MCF 10A (cell line): Measurements from ENCODE around the gene PLAAT4. TPM values are rescaled to one million over a fixed set of nuclear protein-coding genes. Genes with fewer than 3 reads are reported as not detected.

Experiments
- BruUV-seq: library from RNA; stranded (reverse); fragments of 400-500 nt; replicated peaks from 2 replicates; lab custom pipeline; 2021; lab: Mats Ljungman, UMichigan
- CTCF ChIA-PET: fragments of 300-600 bp; sonication (Branson Sonifier 250); formaldehyde crosslinking; extraction: SDS; loops from one replicate; lab custom pipeline; 2021; ENCODE audit warnings: antibody characterized with exemption, inconsistent platforms; lab: Yijun Ruan, JAX
- POLR2A ChIA-PET: fragments of 300-600, 350-650 bp; sonication (Branson Sonifier 250); formaldehyde crosslinking; extraction: SDS; loops from one replicate; lab custom pipeline; 2020; ENCODE audit warnings: antibody characterized with exemption, inconsistent platforms; lab: Yijun Ruan, JAX
- DNase-seq: peaks from one replicate; pipeline ENCODE4 v3.0.0-alpha.2; 2018; ENCODE audit not compliant: unreplicated experiment
- H3K27ac Mint-ChIP-seq: one replicate; pipeline ENCODE4 v1.8.0; 2022; ENCODE audit warnings: mild to moderate bottlenecking, low read depth, mixed read lengths; ENCODE audit not compliant: unreplicated experiment
- H3K27me3 Mint-ChIP-seq: one replicate; pipeline ENCODE4 v1.8.0; 2022; ENCODE audit warnings: mixed read lengths; ENCODE audit not compliant: insufficient read depth, unreplicated experiment
- H3K36me3 Mint-ChIP-seq: one replicate; pipeline ENCODE4 v1.8.0; 2022; ENCODE audit warnings: mild to moderate bottlenecking, moderate library complexity, mixed read lengths; ENCODE audit not compliant: insufficient read depth, unreplicated experiment
- H3K4me1 Mint-ChIP-seq: one replicate; pipeline ENCODE4 v1.8.0; 2022; ENCODE audit warnings: mixed read lengths; ENCODE audit not compliant: insufficient read depth, unreplicated experiment
- H3K4me3 Mint-ChIP-seq: one replicate; pipeline ENCODE4 v1.8.0; 2022; ENCODE audit warnings: mild to moderate bottlenecking, moderate library complexity, mixed read lengths; ENCODE audit not compliant: unreplicated experiment
- H3K9me3 Mint-ChIP-seq: one replicate; pipeline ENCODE4 v1.8.0; 2022; ENCODE audit warnings: mixed read lengths; ENCODE audit not compliant: unreplicated experiment
- CTCF ChIP-seq: fragments of 200-600 bp; IDR thresholded peaks from one replicate; pipeline ENCODE4 v1.8.0; 2022; ENCODE audit warnings: antibody characterized with exemption, mild to moderate bottlenecking; ENCODE audit not compliant: unreplicated experiment
- intact Hi-C: fragments of 100-400 bp; cut with micrococcal nuclease; formaldehyde crosslinking; loops from 2 replicates; pipeline ENCODE4 v1.14.1; 2022
- total RNA-seq: library from RNA; stranded (reverse); gene quantifications from 2 replicates; pipeline ENCODE4 v1.2.3, GENCODE V29; 2022

The PLAAT4 gene
- total RNA-seq, 1 experiment from 2014 or later, result 0.96 TPM

GRCh38 chr11:63490551-63491239 is 45.9 kb upstream of the PLAAT4 start, which contains the start of gene PLAAT5:
TSS of gene PLAAT5 (minus strand) at chr11:63491167. CDS start at chr11:63491034, 133 bp downstream.
- DNase-seq, result no peak
- Mint-ChIP-seq H3K4me3 (no peak within 1 kb of the TSS), H3K27me3 (peaks cover 11% of the 10 kb centered on the region), H3K27ac (no peak within 1 kb of the TSS), H3K4me1 (no peaks in the 10 kb centered on the region), H3K9me3 (no peaks in the 10 kb centered on the region), H3K36me3 (no peaks in the 10 kb centered on the region)
- TF ChIP-seq CTCF, result no peak
- POLR2A ChIA-PET, result no interaction called here
- intact Hi-C loops, result no loop called here
- no TSS peak for BruUV-seq
- CTCF ChIA-PET, result interaction anchor here (1.1 to 4.3 kb wide), 3 partner anchors 8 to 29 kb away, joined by 3 to 28 read pairs (median 3); no protein-coding TSS in a partner anchor

- no peaks in the 10 kb centered on the region for H3K4me1 Mint-ChIP-seq
- DNase-seq, result no peak
- CTCF ChIA-PET, result interaction anchor here (0.7 to 1.2 kb wide), 3 partner anchors 9 to 321 kb away, joined by 3 to 5 read pairs (median 3); no protein-coding TSS in a partner anchor
- peaks cover 11% of the 10 kb centered on the region for H3K27me3 Mint-ChIP-seq
- TF ChIP-seq CTCF, result no peak
- H3K36me3 Mint-ChIP-seq, result no peaks in the 10 kb centered on the region
- POLR2A ChIA-PET, result no interaction called here
- BruUV-seq, result no TSS peak
- no peak overlapping the region for H3K4me3 Mint-ChIP-seq
- intact Hi-C loops, result no loop called here
- no peaks in the 10 kb centered on the region for H3K9me3 Mint-ChIP-seq
- no peak overlapping the region for H3K27ac Mint-ChIP-seq
Measured at GRCh38 chr11:63491240-63491587, 45.4 kb upstream of the PLAAT4 start.

GRCh38 chr11:63491636-63492372 is 44.8 kb upstream of the PLAAT4 start:
- Mint-ChIP-seq H3K9me3 (no peaks in the 10 kb centered on the region), H3K27ac (no peak overlapping the region), H3K4me3 (no peak overlapping the region), H3K27me3 (peaks cover 11% of the 10 kb centered on the region), H3K4me1 (no peaks in the 10 kb centered on the region), H3K36me3 (no peaks in the 10 kb centered on the region)
- POLR2A ChIA-PET, result interaction anchor here (1.2 kb wide), 1 partner anchor 73 kb away, joined by 3 read pairs; no protein-coding TSS in a partner anchor
- CTCF ChIA-PET, result interaction anchor here (0.7 to 1.2 kb wide), 3 partner anchors 9 to 320 kb away, joined by 3 to 5 read pairs (median 3); no protein-coding TSS in a partner anchor
- no TSS peak for BruUV-seq
- TF ChIP-seq CTCF, result no peak
- DNase-seq, result no peak
- intact Hi-C loops, result no loop called here

GRCh38 chr11:63492441-63492840 is 44.2 kb upstream of the PLAAT4 start:
- H3K36me3 Mint-ChIP-seq, result no peaks in the 10 kb centered on the region
- no peaks in the 10 kb centered on the region for H3K9me3 Mint-ChIP-seq
- H3K27ac Mint-ChIP-seq, result no peak overlapping the region
- peaks cover 11% of the 10 kb centered on the region for H3K27me3 Mint-ChIP-seq
- no peak for DNase-seq
- ChIA-PET CTCF (interaction anchor here (1.2 kb wide), 1 partner anchor 13 kb away, joined by 5 read pairs; no protein-coding TSS in a partner anchor), POLR2A (interaction anchor here (1.2 kb wide), 1 partner anchor 72 kb away, joined by 3 read pairs; no protein-coding TSS in a partner anchor)
- H3K4me1 Mint-ChIP-seq, result no peaks in the 10 kb centered on the region
- TF ChIP-seq CTCF, result no peak
- no TSS peak for BruUV-seq
- no peak overlapping the region for H3K4me3 Mint-ChIP-seq
- intact Hi-C loops, result no loop called here
